ENCODE measurements around the gene DAZAP1.

DNA sequence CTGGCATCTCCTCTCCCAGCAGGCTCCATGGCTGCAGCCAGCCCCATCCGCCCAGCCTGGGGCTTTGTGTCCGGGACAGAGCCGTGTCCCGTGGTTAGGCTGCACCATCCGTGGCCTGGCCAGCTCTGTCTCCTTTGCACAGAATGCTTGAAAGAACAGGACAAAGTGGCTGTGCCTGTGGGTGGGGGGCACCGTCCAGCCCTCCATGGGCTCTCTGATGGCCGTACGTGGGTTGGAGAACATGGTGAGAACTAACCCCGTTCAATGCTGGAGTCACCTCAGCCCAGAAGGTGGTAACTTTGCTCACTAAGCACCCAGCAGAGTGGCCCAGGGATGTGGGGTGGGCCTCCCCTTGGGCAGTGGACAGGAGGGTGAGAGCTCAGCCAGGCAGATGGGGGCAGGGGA lies 33.6 kb downstream of the DAZAP1 start:
- TF ChIP-seq CTCF (IDR thresholded peaks at IDR 0.05) = no peak
- no peak for TF ChIP-seq ZFX (IDR thresholded peaks at IDR 0.05; ENCODE audit: borderline replicate concordance)

Measured in 22Rv1 (cell line).